ENCODE measurements around the gene GLOD4.
"Not testable (repeated sequence)": the region's sequence is repeated elsewhere in the genome, so short reads cannot be mapped to it uniquely, and the experiment has no call there.

The GLOD4 gene

DNA sequence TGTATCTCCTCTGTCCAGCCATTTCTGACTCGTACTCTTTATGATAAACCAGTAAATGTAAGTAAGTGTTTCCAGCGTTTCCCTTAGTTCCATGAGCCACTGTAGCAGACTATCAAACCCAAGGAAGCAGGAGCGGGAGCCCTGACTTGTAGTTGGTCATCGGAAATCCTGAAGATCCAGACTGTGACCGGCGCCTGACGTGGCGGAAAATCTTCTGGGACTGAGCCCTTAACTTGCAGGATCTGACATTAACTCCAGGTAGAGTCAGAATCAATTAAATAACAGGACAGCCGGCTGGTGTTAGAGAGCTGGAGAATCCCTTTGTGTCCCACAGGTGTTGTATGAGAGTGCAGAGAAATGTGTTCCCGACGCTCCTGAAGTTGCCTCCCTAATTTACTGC lies 4.0 kb downstream of the GLOD4 start:
- DNase-seq (ENCODE audit: low read depth, low spot score): no peak

DNA sequence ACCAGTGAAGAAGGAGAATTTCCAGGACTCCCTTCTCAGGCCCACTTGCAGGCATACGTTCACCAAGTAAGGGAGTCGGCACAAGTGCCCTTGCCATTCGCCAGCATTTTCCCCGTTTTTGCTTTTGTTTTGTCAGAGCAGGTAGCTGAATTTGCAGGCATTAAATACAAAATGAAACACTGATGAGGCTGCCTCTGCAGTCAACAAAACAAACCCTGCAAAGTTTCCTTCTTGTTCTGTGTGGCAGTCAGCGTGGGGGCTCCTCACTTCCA lies 7.8 kb downstream of the GLOD4 start:
- DNase-seq (ENCODE audit: low read depth, low spot score): no peak

DNA sequence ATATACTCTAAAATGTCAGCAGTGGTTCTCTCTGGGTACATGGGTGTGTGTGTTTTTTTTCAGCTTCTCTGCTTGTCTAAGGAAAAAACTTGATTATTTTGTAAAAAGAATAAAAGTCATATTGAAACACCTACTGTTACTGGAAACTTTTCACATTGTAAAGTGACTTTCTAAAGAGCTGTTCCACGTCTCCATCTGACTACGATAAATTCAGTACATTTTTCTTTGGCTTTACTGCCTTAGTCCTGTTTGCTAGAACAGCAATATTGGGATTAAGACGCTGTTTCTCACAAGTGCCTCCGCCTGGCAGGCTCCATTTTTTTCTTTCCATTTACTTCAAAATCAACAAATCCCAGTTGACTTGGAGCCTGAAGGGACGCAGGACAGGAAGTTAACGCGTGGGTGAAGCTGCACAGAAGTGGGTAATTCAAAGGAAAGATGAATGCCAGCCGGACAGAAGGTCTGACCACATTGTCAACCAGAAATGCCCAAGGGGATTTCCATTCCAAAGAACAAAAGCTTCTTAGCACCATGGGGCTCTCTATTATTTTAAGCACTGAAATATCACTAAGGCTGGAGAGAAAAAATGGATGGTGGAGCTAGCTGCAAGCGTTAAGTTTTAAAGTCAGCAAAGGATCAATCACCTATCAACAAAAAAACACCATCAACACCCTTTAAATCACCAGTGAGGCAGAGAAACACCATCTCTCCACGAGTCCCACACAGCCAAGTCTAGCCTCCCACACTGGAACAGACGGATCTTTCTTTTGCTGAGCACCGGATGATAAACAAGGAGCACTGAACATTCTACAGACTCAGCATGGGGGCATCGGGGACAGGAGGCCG lies 8.4 kb downstream of the GLOD4 start:
- no peak for DNase-seq (ENCODE audit: low read depth, low spot score)

DNA sequence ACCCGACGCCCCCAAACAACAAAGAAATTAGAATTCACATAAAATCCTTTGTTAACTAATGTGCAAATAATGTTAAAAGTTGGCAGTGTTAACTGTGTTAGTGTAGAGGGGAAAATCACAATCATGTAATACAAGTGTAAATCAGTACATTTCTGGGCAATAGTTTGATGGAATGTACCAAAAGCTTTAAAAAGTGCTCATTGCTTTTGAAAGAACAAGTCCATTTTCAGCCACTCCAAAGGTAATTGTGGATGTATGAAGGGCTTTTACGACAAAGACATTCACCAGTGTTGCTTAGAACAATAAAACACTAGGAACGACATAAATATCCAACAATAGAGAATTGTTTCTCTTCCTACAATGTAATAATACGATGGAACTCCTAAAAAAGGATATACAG lies 9.1 kb downstream of the GLOD4 start:
- no peak for DNase-seq (ENCODE audit: low read depth, low spot score)

DNA sequence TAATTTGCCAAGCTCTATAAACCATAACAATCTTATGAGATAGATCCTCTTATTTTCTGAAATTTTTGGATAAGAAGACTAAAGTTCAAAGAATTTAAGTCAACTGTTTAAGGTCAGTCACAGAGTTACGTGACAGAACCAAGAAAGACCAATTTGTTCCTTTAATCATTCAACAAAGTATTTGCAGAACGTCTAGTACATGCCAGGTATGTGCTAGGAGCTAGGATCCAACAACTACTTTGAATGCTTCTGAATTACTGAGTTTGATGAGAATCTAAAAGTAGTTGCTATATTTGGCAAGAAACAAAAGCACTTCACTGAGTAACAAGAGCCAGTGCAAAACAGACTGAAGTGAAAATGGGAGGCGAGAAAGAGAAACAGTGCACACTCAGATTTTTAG lies 15.0 kb downstream of the GLOD4 start:
- DNase-seq (ENCODE audit: low read depth, low spot score): no peak

DNA sequence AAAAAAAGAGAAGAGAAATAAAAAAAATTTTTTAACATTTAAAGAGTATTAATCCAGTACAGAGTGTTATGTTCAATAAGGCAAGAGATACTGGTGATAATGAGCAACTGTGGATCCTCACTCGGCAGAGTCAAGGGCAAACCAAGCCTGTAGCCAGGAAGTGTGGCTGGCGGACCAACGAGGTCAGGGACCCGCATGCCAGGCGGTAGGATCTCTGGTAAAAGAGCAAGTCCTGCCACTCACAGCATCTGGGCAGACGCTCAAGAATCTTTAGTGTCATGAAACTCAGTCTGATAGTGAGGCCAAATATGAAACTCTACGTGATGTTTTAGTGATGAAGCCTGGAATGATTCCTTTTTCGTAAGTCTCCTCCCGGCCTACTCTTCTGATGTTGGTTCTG lies 21.7 kb downstream of the GLOD4 start:
- DNase-seq (ENCODE audit: low read depth, low spot score): no peak

DNA sequence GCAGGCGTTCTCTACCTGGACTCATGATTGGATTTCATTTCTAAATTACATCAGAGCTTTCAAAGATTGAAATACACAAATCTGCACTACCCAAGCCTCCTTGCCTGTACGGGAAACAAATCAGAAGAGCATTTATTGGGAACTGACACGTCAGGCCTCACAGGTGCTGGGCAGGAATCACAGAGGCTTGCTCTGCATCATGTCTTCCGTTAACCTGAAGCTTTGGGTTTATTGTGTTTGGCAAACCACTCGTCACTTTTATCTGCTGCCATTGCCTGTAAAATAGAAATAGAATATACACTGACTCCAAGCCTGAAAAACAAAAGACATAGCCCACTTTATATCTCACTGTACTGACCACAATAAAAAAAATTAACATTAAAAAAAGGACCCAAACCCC lies 22.1 kb downstream of the GLOD4 start:
- DNase-seq (ENCODE audit: low read depth, low spot score): no peak

DNA sequence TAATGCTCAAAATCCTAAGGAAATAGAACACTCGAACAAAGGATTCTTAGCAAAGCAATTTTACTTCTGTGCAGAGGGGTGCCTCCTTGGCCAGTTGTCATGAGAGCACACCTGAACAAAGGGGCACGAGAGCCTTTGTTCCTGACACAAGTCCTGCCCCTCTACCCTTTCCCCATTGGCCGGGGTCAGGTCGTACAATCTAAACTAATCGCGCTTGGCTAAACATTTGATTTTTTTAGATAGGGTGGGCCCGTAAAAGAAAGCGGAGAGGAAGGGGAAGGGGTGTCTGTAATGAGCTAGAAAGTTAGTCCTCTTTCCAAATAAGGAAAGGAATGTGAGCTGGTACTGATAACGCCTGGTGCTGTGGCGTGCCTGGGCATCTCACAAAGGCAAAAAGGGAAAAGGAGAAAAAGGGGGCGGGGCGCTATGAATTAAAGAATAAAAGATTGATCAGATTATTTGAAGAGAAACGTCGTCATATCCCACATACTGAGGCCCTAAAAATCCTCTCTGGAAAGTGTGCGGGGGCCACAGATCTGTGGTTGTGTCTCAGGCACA lies 26.0 kb downstream of the GLOD4 start:
- DNase-seq (ENCODE audit: low read depth, low spot score): not testable (repeated sequence)

DNA sequence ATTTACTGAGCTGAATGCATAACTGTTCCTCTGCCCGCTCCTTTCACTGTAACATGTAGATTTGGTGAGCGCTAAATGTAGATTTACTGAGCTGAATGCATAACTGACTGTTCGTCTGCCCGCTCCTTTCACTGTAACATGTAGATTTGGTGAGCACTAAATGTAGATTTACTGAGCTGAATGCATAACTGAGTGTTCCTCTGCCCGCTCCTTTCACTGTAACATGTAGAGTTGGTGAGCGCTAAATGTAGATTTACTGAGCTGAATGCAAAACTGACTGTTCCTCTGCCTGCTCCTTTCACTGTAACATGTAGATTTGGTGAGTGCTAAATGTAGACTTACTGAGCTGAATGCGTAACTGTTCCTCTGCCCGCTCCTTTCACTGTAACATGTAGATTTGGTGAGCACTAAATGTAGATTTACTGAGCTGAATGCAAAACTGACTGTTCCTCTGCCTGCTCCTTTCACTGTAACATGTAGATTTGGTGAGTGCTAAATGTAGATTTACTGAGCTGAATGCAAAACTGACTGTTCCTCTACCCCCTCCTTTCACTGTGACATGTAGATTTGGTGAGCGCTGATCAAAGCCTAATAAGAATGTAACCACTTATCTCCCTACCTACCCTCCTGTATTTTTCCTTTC lies 26.6 kb downstream of the GLOD4 start:
- not testable (repeated sequence) for DNase-seq (ENCODE audit: low read depth, low spot score)

DNA sequence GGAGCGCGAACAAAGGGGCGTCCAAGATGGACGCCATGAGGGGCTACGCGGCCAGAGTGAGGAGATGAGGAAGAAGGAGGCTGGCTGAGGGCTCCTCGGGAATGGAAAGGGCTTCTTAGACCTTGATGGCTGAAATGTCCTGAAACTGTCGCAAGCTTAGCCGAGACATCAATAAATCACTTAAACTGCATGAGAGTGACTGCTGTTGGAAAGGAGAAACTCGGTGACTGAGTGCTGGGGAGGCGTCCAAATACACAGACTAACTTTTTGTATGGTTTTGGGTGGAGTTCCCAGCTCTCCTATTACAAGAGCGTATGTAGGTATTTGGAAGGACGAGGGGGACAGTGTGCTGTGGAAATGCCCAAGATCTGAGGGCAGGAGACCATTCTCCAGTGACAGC lies 28.7 kb downstream of the GLOD4 start:
- no peak for DNase-seq (ENCODE audit: low read depth, low spot score)

DNA sequence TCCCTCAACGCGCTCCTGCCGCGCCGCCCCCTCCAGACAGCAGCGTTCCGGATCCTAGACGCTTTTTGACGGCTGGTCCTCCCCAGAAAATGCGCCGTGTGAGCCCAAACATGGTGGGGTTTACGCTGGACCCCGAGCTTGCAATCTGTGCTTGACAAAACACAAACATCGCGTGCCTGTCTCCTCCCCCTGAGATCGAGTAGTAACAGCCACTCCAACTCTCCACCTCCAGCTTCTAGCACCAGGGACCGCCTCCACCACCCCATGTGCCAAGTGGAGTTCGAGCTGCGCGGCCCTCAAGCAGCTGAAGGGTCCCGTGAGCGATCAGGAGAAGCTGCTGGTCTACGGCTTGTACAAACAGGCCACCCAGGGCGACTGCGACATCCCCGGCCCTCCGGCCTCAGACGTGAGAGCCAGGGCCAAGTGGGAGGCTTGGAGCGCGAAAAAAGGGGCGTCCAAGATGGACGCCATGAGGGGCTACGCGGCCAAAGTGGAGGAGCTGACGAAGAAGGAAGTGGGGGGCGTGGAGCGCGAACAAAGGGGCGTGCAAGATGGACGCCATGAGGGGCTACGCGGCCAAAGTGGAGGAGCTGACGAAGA lies 29.4 kb downstream of the GLOD4 start:
- DNase-seq (ENCODE audit: low read depth, low spot score): peak; percentile 38

DNA sequence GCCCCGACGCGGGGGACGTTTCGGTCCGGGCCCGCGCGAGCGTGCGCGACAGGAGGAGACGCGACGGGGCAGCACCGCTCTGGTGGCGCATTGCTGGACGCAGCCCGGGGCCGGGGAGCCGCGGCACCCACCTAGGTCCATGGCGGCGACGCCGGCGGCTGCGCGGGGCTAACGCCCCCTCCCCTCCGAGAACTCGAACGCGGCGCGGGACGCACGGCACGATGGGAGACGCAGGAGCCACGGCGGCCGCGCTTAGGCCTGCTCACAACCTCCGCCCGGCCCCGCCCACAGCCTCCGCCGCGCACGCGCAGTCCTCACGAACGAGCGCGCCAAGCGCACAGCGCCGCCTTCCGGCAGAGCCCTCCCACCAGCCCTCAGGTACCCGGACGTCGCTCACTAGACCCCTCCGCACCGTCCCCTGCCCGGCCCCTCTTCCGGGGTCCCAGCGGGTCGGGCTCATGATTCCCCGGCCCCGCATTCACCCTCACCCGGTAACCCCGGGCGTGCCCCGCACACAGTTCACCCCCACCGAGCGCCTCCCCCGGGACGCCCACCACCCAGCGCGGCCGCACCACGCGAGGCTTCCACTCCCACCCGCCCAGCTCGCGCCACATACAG lies 30.0 kb downstream of the GLOD4 start, which contains the start of gene GEMIN4:
Gene GEMIN4, minus strand, starts transcription at position 263 of the 618 bp plus-strand sequence. Its CDS starts 122 bp downstream, at position 141.
- peak; percentile 60 for DNase-seq (ENCODE audit: low read depth, low spot score)

DNA sequence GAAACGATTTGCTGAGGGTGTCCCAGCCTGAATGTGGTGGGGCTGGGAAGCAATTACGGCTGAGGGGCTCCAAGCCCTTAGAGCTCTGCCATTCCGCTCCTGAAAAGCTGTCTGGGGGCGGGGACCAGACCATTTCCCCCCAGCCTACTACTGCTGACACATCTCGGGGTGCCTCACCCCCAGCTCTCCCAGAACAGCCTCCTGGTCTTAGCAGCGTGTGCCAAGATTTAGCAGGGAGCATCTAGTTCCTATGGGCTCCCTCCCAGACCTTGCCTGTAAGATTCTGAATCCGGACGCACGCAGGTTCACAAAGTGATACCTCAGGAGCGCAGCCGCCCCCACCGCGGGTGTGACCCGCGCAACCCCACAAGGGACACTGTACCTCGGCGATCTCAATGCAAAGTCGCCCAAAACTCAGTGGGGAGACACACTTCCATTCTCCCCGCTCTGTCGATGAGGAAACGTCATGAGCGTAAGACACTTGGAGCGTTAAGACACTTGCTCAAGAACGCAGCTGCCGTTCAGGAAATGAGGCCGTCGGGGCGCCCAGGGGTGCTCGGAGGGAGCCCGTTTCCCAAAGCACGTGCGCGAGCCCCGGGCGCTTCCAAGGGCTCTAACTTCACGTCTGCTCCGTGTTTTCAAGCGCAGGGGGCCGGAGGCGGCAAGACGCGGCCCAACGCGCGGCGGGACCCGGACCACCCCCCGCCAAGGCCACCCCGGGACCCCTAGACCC lies 30.6 kb downstream of the GLOD4 start:
- no peak for DNase-seq (ENCODE audit: low read depth, low spot score)

DNA sequence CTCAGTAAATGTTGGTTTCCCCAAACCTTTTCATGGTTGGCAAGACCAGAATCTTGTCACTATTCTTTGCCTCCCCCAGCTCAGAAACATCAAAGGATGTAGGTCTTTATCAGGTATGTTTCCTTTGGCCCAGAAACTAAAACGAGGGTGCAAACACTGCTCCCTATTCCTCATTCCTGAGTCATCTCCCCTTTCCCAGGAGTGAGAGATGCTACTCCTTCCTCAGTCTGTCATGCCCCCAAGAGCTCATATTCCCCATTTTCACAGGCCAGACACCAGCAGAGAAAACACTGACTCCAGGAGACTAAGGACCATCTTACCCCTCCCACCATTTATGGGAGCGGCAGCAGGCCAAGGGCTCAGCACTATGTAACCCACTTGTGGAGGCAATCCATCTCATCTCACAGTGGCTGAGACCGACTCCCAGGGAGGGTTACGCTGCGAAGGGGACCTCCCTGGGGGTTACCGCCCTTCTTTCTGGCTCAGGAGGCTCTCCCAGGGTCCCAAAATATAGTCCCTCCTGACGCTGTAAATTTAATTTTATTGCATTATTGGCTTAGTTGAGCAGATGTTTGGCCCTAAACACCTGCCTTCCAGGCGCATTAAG lies 31.5 kb downstream of the GLOD4 start:
- no peak for DNase-seq (ENCODE audit: low read depth, low spot score)

DNA sequence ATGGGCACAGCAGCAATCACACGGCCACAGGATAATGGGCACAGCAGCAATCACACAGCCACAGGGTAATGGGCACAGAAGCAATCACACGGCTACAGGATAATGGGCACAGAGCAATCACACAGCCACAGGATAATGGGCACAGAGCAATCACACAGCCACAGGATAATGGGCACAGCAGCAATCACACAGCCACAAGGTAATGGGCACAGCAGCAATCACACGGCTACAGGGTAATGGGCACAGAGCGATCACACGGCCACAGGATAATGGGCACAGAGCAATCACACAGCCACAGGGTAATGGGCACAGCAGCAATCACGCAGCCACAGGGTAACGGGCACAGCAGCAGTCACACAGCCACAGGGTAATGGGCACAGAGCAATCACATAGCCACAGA lies 32.7 kb downstream of the GLOD4 start:
- DNase-seq (ENCODE audit: low read depth, low spot score): not testable (repeated sequence)

DNA sequence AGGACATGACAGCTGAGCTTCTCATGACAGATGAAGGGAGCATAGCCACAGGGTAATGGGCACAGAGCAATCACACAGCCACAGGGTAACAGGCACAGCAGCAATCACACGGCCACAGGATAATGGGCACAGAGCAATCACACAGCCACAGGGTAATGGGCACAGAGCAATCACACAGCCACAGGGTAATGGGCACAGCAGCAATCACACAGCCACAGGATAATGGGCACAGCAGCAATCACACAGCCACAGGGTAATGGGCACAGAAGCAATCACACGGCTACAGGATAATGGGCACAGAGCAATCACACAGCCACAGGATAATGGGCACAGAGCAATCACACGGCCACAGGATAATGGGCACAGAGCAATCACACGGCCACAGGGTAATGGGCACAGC lies 33.5 kb downstream of the GLOD4 start:
- DNase-seq (ENCODE audit: low read depth, low spot score): not testable (repeated sequence)

DNA sequence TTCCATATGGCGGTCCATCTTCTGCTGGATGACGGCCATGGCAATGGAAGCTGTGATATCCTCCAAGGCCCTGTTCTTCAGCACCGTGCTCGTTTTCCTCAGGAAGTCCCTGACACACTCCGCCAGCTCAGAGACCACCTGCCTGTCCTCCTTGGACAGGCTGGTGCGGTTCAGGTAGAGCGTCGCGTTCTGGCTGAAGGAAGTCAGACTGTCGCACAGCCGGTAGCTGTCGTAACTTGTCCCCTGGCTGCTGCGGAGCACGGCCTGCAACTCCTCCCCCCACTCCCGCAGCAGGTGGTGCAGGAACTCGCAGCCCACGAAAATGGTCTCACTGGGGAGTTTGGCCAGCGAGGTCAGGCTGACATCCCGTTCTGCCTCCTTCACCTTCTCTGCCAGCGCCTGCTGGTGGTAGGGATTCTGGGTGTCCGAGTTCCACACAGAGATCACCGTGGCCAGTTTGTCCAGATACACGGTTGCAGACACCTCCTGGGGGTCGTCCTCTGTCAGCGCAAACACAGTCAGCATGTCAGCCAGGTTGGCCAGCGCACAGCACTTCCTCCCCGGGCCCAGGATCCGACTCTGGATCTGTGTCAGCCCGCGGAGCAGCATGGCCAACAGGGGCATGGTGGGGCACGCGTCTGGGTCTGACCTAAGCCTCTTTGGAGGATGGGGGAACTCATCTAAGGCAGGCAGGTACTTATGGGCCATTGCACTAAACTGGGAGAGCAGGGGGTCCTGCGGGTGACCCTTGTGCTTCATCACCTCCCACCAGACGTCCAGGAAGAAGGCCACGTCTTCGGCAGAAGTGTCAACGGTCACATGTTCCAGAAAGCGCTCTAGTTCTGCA lies 35.1 kb downstream of the GLOD4 start:
- DNase-seq (ENCODE audit: low read depth, low spot score): no peak

DNA sequence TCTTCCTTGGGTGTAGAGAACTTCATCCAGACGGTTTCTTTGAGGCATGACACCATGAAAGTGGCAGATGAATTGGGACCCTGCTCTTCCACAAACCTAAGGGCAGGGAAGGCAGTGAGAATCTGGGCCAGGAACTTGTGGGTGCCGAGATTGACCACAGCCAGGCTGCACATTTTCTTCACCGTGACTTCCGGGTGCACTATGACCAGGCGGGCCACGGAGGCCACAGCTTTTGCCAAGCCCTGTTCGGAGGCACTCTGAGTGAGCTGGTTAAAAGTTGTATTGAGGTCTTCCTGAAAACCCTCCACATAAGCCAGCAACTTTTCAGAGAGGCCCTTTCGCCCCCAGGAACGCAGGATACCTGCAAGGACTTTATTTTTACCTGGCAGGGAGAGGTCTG lies 35.9 kb downstream of the GLOD4 start:
- no peak for DNase-seq (ENCODE audit: low read depth, low spot score)

DNA sequence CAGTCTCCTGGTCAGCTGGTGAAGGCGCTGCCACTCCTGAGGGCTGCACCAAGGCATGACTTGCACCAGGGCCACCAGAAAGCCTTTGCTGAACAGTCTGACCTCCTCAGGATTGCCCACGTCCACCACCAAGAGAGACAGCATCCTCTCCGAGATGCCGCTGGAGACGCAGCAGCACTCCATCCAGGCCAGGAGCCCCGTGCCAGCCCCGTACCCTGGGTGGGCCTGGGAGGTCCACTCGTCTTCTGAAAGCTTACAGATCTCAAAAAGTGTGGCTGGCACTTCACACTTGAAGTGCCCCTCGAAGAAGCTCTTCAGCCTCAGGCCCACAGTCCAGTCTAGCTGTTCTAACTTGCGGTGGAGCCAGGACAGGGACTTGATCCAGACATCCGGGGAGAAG lies 36.7 kb downstream of the GLOD4 start:
- no peak for DNase-seq (ENCODE audit: low read depth, low spot score)

DNA sequence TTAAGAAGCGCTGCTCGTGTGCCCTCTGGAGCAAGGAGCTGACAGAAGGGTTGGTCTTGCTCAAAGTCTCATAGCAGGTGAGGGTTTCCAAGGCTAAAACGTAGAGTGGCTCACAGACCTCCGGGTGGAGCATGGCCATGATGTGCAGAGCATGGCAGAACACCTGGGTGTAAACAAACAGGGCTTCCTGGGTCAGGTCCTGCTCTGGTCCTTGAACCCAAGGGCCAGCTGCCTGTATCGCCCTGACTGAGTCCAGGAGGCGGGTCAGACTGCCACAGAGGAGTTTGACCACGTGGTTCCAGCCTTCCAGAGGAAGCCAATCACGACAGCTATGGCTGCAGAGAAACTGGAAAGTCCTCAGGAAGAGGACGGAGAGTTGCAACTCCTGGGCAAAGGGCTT lies 37.1 kb downstream of the GLOD4 start:
- no peak for DNase-seq (ENCODE audit: low read depth, low spot score)

Measured in iPS DF 19.7 (cell line).